ENCODE data around the gene BICC1. TPM values are rescaled to one million over a fixed set of nuclear protein-coding genes. Genes with fewer than 3 reads are reported as not detected.

The BICC1 gene
- total and polyA plus RNA-seq, 2 donors (not counting 1 experiment from before 2014, with no cell fraction given): not detected

GRCh38 chr10:58767652-58768051 is 255.0 kb downstream of the BICC1 start:
- DNase-seq (no peak), ATAC-seq (ENCODE audit: low read depth) (no peak)
- no peaks in the 10 kb centered on the region for H4K20me1 ChIP-seq (ENCODE audit: control insufficient read depth, insufficient read depth, low read length, poor library complexity, severe bottlenecking)
- Mint-ChIP-seq H3K4me1 (no peaks in the 10 kb centered on the region), H3K4me3 (no peak overlapping the region), H3K27me3 (no peaks in the 10 kb centered on the region), H3K27ac (no peak overlapping the region), H3K9me3 (ENCODE audit: insufficient read depth) (peaks cover 6% of the 10 kb centered on the region)
- intact Hi-C loops (cut with micrococcal nuclease): no loop called here
- no peak overlapping the region for H3K4me3 ChIP-seq (ENCODE audit: control extremely low read depth in 1 of 5, extremely low read depth in 1 of 5, insufficient read depth in 1 of 5, low read depth in 2 of 5, low read length in 4 of 5)
- no peaks in the 10 kb centered on the region for H3K36me3 ChIP-seq (replicated peaks in 1 of 2; ENCODE audit: control extremely low read depth in 1 of 2, control insufficient read depth in 1 of 2, extremely low read depth in 1 of 2, insufficient read depth in 2 of 2, low read length in 1 of 2)
- WGBS (ENCODE audit: insufficient coverage): no CpG with 5 or more reads among the region's 4 CpGs
- H3K4me1 ChIP-seq (ENCODE audit: control insufficient read depth in 2 of 2, insufficient read depth in 2 of 2, low read length in 2 of 2): no peaks in the 10 kb centered on the region
- H3K9me3 ChIP-seq (ENCODE audit: control extremely low read depth in 1 of 3, control insufficient read depth in 2 of 3, insufficient read depth in 1 of 3, low read length in 2 of 3): peaks cover 0 to 2% (median 0%) of the 10 kb centered on the region in 3 donors
- H3K27me3 ChIP-seq (replicated peaks in 1 of 4; ENCODE audit: control extremely low read depth in 1 of 4, control insufficient read depth in 3 of 4, insufficient read depth in 4 of 4, low read length in 3 of 4): no peaks in the 10 kb centered on the region
- TF ChIP-seq EZH2 (IDR thresholded peaks at IDR 0.05; ENCODE audit: borderline replicate concordance, insufficient read depth, low read depth, low read length, poor library complexity, severe bottlenecking) (no peak), CTCF (IDR thresholded peaks at IDR 0.05) (no peak)
- H3K79me2 ChIP-seq (ENCODE audit: control insufficient read depth, insufficient read depth, low read length): no peaks in the 10 kb centered on the region
- POLR2A ChIA-PET: no interaction called here
- H2AFZ ChIP-seq (ENCODE audit: insufficient read depth, low read depth, low read length, poor library complexity, severe bottlenecking): no peak overlapping the region
- H3K4me2 ChIP-seq (replicated peaks; ENCODE audit: low read depth, low read length, poor library complexity, severe bottlenecking): no peak overlapping the region
- CTCF ChIA-PET: interaction anchor here (0.9 kb wide), 1 partner anchor 28 kb away, joined by 3 read pairs; no protein-coding TSS in a partner anchor
- no peak overlapping the region for H3K9ac ChIP-seq (ENCODE audit: low read length)
- no peak overlapping the region for H3K27ac ChIP-seq (ENCODE audit: low read length in 2 of 2)

- TF ChIP-seq CTCF (IDR thresholded peaks at IDR 0.05) (no peak), EZH2 (IDR thresholded peaks at IDR 0.05; ENCODE audit: borderline replicate concordance, insufficient read depth, low read depth, low read length, poor library complexity, severe bottlenecking) (no peak)
- POLR2A ChIA-PET: no interaction called here
These were observed 259.2 kb downstream of the BICC1 start for GRCh38 chr10:58771863-58772262.

More at GRCh38 chr10:58771863-58772262, 259.2 kb downstream of the BICC1 start:
- no peak overlapping the region for H3K4me2 ChIP-seq (replicated peaks; ENCODE audit: low read depth, low read length, poor library complexity, severe bottlenecking)
- Mint-ChIP-seq H3K9me3 (ENCODE audit: insufficient read depth) (peaks cover 6% of the 10 kb centered on the region), H3K4me3 (no peak overlapping the region), H3K27ac (no peak overlapping the region), H3K27me3 (peaks cover under 1% of the 10 kb centered on the region), H3K4me1 (no peaks in the 10 kb centered on the region)
- no peaks in the 10 kb centered on the region for H3K79me2 ChIP-seq (ENCODE audit: control insufficient read depth, insufficient read depth, low read length)
- H3K27me3 ChIP-seq (replicated peaks in 1 of 4; ENCODE audit: control extremely low read depth in 1 of 4, control insufficient read depth in 3 of 4, insufficient read depth in 4 of 4, low read length in 3 of 4): no peaks in the 10 kb centered on the region
- no peak for ATAC-seq (ENCODE audit: low read depth)
- no peaks in the 10 kb centered on the region for H3K4me1 ChIP-seq (ENCODE audit: control insufficient read depth in 2 of 2, insufficient read depth in 2 of 2, low read length in 2 of 2)
- peaks cover 0 to 2% (median 0%) of the 10 kb centered on the region in 3 donors for H3K9me3 ChIP-seq (ENCODE audit: control extremely low read depth in 1 of 3, control insufficient read depth in 2 of 3, insufficient read depth in 1 of 3, low read length in 2 of 3)
- no peak overlapping the region for H3K9ac ChIP-seq (ENCODE audit: low read length)
- no peak overlapping the region for H2AFZ ChIP-seq (ENCODE audit: insufficient read depth, low read depth, low read length, poor library complexity, severe bottlenecking)
- H3K36me3 ChIP-seq (replicated peaks in 1 of 2; ENCODE audit: control extremely low read depth in 1 of 2, control insufficient read depth in 1 of 2, extremely low read depth in 1 of 2, insufficient read depth in 2 of 2, low read length in 1 of 2): no peaks in the 10 kb centered on the region
- CTCF ChIA-PET: no interaction called here
- no peak for DNase-seq
- H3K4me3 ChIP-seq (ENCODE audit: control extremely low read depth in 1 of 5, extremely low read depth in 1 of 5, insufficient read depth in 1 of 5, low read depth in 2 of 5, low read length in 4 of 5): no peak overlapping the region
- WGBS (ENCODE audit: insufficient coverage): no CpG with 5 or more reads among the region's 1 CpG
- intact Hi-C loops (cut with micrococcal nuclease): no loop called here
- H3K27ac ChIP-seq (ENCODE audit: low read length in 2 of 2): no peak overlapping the region
- H4K20me1 ChIP-seq (ENCODE audit: control insufficient read depth, insufficient read depth, low read length, poor library complexity, severe bottlenecking): no peaks in the 10 kb centered on the region

All from B cell (primary cell).